Measurements from ENCODE around the gene SPATA25.

DNA sequence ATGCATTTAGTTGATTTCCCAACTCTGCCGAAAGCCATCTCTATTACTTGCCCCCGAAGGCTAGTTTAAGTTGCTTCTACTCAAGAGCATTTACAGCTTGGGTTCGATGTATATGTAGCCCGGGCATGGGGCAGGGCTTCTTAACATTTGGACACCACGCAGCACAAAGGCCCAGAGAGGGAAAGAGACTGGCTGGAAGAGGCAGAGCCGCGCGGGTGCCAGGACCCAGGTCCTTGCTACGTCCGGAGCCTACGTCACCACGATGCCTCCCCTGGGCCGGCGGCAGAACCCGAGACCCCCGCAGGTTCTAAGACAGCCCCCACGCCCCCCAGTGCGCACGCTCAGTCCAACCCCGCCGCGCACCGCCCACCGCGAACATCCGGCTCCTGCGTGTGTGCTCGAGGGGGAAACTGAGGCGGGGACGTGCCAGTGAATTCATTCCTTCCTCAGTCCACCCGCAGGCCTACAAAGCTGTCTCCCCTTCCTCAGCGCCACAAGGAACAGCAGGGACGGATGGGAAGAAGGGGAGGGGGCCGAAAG is 46.7 kb upstream of the SPATA25 start:
- TF ChIP-seq CTCF (IDR thresholded peaks at IDR 0.05; ENCODE audit: extremely low read depth in 1 of 2, insufficient read depth in 1 of 2, low read depth in 1 of 2, low read length in 2 of 2), result no peak
- TF ChIP-seq MAX (IDR thresholded peaks at IDR 0.05; ENCODE audit: insufficient read depth, insufficient read length), result no peak
- TF ChIP-seq POLR2A (IDR thresholded peaks at IDR 0.05; ENCODE audit: low read depth, low read length), result no peak
- TF ChIP-seq POLR2AphosphoS5 (IDR thresholded peaks at IDR 0.05; ENCODE audit: insufficient read depth, low read depth, low read length), result no peak
- TF ChIP-seq EZH2 (IDR thresholded peaks at IDR 0.05; ENCODE audit: borderline replicate concordance, low read depth, low read length, severe bottlenecking), result no peak
- TF ChIP-seq MYC (IDR thresholded peaks at IDR 0.05; ENCODE audit: low read depth, low read length), result no peak
- TF ChIP-seq GATA2 (IDR thresholded peaks at IDR 0.05; ENCODE audit: insufficient read depth, insufficient read length, low read depth, low read length), result no peak
